GM21528 (cell line): ENCODE data around the gene CST9.

Experiments used
- ATAC-seq: cut with Tn5 transposase; IDR thresholded peaks from one replicate; pipeline ENCODE4 v1.9.1; 2021; ENCODE audit warnings: mild to moderate bottlenecking, moderate library complexity; ENCODE audit not compliant: unreplicated experiment, low FRiP score

Gene CST9, protein sequence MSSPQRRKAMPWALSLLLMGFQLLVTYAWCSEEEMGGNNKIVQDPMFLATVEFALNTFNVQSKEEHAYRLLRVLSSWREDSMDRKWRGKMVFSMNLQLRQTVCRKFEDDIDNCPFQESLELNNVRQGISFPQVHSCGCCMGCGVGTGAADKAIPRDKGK

DNA sequence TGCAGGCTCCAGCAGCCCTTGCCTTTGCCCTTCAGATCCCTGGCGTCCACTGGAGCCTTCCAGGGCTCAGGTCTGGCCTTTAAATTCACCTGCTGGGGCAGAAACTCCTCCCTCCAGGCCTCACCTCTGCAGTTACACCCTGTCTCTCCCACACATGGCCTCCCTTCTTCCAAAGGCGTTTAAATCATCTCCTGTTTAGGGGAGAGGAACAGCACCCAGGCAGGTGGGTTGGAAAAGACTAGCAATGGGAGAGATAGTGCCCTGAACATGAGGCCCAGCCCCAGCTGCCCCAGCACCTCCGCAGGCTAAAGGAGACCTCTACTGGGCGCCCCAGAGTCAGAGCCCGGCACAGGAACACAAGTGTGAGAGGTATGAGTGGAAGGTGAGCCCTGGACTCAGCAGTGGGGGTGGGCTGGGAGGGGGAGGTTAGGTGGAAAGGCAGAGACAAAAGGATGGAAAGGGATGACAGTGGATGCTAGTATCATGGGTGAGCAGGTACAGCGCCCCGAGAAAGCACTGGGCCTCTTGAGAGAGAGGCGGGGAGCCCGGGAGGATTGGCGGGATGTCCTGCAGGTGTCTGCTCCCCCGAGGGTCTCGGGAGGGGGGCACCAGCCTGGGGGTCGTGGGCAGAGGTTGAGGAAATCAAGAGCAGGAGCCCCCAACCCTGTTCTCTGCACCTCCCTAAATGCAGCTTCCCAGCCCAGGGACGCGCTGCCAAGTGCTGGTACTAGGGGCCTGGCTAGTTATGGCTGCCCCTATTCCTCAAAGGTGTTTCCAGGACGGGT, at the start of gene CST9:
CST9 (minus strand) TSS at position 51 of the 785 bp plus-strand sequence. CDS start 53 bp downstream, outside the sequence.
- ATAC-seq = no peak

DNA sequence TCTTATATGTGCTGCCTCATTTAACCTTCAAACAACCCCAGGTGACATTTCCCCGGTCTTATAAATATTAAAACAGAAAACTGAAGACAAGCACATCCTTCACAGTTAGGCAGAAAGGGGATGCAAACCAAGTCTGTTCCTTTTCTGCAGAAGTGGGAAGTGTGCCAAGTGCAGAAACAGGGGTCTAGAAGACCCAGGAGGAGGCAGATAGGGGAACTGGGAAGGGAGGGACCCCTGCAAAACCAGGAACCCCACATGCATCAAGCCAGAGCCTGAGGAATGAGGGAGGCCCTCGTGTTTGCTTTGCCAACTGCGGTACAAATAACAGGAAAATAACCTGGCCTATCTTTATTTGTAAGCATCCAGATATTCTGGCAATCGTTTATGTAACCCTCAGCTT, 49.0 kb upstream of the CST9 start:
- ATAC-seq = no peak

DNA sequence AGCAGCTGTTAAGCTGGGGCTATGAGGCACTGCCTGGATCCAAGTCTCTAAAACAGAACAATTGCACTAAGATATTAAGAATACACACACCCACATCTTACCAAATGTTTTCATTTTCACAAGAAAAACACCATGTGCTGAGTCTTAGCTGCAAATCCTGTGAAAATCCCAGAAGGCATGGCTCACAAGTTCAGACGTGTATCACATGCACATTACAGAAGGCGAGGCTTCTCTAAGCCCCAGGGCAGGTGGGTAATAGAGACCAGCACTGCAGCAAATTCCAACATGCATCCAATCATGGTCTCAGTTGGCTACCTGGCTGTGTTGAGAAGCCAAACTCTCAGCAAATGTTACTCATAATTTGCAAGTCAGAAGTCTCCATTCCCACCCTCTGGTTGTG, 48.3 kb upstream of the CST9 start:
- no peak for ATAC-seq

DNA sequence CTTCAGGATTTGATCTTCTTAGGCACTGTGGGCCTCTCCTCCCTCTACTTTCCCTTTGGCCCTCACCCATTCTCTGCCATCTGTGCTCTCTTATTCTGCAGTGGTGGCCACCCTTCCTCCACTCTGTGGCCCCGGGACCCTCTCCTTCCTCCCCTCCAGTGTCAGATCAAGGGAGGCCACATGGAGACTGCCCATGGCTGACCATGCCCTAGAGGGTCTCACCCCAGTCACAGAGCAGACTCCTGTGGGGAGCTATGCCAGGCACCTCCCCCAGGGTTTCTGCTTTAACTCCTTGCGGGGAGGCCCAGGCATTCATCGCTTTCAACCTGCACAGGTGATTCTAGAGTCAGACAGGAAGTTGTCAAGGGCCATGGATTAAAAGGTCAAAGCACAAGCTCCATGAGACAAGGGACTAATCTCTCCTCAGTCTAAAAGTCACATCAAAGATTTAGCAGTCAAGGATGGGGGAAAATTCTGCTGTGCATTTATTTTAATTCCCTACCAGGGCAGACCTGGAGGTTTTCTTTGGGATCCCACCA, 47.8 kb upstream of the CST9 start:
- ATAC-seq = no peak

DNA sequence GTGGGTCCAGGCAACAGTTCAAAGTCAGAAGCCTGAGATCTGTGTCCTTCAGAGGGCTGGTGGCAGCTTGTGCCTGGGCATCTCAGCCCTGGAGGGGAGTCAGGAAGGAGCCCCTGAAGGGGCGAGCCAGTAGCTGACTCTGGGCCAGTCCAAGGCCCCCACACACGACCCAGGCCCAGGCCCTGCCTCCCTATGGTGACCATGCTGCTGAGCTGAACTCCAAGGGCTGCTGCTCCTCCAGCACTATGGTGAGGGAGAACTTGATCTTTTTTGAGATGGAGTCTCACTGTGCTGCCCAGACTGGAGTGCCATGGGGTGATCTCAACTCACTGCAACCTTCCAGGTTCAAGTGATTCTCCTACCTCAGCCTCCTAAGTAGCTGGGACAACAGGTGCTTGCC, 47.2 kb upstream of the CST9 start:
- no peak for ATAC-seq

DNA sequence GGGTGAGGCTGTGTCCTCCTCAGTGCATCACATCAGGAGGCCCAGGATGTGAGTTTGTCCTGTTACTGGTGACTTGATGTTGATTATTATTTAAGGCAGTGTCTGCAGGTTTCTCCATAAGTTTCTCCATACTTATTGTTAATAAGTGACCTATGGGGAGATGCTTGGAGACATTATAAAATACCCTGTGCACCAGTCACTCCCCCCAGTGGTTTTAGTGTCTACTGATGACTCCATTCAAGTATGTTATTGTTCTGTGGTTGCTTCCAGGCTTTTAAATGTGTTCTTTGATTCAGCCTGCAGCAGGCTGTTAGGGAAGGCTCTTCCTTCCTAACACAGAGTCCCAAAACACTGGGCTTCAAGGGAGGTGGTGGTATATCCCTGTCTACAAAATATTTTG, 46.7 kb upstream of the CST9 start:
- no peak for ATAC-seq

DNA sequence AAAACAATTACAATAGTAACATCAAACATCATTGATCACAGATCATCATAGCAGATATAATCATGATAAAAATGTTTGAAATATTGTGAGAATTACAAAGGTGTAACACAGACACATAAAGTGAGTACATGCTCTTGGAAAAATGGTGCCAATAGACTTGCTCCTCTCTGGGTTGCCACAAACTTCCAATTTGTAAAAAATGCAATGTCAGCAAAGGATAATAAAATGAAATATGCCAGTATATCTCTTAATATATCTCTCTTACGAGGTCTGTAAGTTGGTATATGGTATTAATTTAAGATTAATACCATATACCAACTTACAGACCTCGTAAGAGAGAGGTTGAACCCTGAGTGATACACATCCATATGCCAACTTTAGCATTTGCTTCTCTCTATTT, 45.4 kb upstream of the CST9 start:
- ATAC-seq = no peak

DNA sequence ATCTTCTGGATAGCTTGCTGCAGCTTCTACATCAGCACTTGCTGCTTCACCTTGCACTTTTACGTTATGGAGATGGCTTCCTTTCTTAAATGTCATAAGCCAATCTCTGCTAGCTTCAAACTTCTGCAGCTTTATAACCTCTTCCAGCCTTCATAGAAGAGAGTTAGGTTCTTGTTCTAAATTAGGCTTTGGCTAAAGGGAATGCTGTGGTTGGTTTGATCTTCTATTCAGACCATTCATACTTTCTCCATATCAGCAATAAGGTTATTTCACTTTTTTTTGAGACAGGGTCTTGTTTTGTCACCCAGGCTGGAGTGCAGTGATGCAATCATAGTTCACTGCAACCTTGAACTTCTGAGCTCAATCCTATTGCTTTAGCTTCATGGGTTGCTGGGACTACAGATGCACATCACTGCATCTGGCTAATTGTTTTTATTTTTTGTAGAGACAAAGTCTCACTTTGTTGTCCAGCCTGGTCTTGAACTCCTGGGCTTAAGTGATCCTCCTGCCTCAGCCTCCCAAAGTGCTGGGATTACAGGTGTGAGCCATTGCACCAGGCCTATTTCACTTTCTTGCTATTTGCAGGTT, 44.2 kb upstream of the CST9 start:
- ATAC-seq = no peak

DNA sequence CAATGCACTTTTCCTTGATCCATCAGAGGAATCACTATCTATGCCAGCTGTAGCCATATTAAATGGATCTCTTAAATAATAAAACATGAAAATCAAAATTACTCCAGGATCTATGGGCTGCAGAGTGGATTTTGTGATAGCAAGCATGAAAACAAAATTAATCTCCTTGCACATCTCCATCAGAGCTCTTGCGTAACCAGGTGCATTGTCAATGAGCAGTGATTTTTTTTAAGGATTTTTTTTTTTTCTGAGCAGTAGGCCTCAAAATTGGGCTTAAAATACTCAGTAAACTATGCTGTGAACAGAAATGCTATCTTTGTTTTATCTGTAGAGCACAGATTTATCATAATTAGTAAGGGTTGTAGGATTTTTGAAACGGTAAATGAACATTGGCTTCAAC, 43.5 kb upstream of the CST9 start:
- no peak for ATAC-seq

DNA sequence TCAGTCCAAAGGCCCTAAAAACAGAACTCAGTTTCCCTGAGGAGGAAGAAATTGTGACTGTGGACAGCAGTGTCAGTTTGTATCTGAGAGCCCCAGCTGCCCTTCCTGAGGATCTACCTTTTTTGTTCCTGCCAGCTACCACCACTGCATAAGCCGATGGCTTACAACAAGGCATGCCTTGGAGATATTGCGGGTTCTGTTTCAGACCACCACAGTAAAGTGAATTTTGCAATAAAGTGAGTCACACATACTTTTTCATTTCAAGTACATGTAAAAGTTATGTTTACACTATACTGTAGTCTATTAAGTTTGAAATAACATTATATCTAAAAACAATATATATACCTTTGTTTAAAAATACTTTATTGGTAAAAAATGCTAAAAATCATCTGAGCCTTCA, 41.6 kb upstream of the CST9 start:
- no peak for ATAC-seq

DNA sequence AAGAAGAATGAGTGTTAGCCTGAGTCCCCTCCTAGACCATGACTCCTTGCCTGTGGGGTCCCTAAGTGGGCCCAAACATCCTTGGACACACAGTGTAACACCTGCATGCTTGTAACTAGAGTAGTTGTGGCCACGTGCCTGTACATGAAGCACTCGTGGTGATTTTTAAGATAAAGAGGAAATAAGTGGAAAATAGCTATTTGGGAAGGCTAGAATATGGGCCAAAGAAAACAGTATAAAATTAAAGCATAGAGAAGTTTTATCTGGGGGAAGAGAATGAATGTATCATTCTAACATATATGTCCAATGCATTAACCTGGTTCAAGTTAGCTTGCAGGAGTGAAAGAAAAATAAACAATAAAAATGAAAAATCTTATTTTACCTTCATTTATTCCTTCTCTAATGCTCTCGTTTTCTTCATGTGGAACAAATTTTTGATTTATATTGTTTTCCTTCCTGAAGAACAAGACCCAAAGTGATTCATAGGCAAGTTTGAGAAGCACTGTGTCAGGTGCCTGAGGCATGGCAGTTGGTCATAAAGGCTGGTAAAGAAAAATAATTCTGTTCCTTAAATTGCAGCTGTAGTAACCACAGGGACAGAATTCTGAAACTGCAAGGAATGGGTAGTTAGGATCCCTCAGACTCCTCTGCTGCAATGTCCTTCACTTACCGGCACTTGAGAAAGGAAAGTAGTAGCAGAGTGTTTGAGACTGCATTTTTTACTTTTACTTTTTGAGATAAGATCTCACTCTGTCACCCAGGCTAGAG, 40.6 kb upstream of the CST9 start:
- ATAC-seq = no peak

DNA sequence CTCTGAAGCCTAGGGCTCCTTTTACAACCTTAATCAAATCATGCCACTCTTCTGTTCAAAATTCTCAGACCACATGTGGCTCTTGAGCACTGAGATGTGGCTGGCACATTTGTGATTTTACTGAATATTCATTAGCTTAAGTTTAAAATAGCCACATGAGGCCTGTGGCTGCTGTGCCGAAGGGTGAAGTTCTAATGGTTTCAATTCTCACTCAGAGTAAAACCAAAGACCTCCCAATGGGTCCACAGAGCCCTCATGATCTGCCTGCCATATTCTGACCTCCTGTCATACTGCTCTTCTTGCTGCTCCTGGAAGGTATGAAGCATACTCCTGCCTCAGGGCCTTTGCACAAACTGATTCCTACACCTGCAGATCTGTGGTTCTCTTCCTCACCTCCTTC, 39.9 kb upstream of the CST9 start:
- ATAC-seq = no peak

DNA sequence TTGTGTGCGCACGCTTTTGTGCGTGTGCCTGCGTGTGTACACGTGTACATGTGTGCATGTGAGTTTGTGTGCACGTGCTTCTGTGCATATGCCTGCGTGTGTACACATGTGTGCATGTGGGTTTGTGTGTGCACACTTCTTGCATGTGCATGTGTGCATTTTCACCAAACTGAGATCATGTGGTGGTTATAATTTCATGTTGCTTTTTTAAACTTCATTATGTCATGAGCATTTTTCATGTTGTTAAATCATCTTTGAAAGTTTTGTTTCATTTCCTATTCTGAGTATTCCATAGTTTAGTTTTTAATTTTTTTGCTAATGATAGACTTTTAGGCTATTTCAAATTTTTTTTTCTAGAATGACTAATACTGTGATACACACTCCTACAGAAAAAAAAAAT, 38.4 kb upstream of the CST9 start:
- ATAC-seq = no peak

DNA sequence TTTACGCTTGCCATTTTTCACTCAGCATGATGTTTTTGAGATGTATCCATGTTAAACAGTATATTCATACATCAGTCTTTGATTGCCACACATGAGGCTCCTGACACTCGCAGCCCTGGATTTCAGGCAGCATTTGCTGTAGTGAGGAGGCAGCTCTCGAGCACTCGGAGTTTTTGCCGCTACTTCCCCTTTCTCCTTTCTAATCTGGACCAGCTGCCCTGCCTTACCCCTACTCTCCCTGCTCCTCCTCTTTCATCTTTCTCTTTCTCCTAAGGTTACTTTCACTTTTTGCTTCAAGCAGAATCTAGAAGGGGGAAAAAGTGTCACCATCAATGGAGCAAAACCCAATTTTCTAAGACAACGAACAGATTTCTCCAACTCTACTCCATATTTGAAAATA, 37.9 kb upstream of the CST9 start:
- no peak for ATAC-seq

DNA sequence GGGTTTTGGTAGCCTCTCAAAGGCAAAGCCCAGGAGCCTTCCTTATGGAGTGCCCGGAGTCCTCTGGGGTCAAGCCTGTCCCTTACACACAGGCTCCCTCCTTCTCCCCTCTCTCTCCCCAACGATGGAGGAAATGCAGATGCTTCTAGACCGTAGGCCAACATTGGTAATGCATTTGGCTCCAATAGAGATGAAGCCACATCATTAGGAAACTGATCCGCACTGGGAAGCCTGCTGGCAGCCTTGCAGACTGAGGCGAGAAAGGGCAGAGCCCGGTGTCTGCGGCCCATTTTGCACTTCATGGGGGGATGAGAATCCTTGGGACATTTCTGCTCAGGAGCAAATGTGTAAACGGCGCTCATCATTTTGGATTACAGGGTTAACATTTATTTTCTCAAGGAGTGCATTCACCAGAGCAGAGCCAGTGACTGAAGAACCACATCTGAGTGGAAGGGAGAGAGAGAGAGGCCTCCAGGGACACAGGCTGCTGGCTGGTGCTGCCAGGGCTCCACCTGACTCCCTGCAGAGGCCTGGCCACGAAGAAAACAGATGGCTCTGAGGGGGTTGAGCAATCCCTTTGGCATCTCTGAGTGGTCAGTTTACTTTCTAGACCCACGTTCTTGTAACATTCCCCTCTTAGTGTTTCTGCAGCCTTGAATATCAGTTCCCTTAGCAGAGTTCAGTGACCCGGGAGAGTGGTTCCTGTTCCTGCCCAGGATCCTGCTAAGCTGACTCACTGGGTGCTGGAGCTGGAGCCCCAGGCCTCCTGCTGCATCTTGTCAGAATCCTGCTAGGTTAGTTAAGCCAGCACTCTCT, 36.4 kb upstream of the CST9 start:
- no peak for ATAC-seq

DNA sequence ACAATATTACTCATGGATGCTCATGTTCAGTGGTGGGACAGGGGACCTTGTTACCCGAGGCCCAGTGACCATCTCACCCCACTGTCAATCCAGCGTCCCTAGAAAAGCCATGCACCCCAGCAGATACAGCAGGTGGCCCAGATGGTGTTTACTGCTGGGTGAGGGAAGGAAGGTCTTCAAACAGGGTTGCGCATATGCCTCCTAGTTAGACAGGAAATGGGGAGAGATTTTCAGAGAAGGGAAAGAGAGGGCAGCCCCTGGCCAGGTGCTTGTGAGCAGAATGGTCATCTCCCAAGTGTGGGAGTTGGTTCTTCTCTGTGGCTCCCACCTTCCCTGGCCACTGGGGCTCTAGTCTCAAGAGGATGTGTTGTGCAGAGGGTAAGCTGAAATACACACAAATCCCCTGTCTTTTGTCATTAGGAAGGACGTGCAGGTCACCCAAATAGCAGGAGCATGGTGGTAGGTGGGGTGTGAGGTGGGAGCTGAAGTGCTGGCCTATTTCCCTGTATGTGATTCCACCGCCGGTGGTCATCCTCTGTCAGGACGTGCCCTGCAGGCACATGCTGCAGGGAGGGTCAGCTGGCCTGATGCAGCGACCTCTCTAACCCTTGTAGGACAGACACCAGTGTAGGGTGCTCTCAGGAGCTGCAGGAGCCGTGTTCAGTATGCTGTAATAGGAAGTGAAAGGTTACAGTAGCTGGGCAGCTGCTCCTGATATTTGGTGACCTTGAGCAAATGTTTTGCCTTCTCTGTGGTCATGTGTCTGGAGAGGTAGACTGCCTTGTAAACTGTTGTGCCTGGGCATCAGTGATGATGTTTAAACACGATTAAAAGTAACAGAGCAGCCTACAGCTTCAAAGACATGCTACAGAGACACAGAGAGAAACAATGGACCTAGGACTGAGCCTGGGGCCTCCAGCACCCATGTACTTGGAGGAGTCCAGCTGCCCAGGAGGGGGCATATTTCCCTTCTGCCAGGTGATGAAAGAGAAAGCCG, 35.3 kb upstream of the CST9 start:
- no peak for ATAC-seq

DNA sequence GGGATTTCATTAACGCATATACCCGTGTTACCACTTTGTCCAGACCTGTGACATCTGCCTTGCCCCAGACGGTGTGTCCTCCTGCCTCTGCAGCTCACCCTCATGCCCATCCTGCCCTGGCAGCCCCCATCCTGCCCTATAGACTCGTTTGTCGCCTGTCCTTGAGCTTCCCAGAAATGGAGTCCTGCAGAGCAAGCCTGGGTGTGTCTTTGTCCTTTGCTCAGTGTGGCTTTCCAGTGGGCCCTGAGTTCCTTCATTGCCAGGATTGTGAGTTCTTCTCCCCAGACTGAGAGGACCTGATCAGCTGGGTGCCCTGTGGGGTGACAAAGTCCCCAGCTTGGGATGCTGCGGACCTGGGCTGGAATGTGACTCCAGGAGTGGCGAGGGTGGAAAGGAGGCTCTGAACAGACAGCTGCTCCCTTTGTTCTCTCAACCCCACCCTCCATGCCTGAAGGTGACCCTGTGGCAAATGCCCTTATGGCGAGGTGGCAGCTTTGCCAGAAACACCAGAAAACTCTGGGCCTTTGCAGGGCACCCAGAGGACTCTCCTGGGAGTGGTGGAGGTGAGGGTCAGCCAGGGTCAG, 34.4 kb upstream of the CST9 start:
- no peak for ATAC-seq

DNA sequence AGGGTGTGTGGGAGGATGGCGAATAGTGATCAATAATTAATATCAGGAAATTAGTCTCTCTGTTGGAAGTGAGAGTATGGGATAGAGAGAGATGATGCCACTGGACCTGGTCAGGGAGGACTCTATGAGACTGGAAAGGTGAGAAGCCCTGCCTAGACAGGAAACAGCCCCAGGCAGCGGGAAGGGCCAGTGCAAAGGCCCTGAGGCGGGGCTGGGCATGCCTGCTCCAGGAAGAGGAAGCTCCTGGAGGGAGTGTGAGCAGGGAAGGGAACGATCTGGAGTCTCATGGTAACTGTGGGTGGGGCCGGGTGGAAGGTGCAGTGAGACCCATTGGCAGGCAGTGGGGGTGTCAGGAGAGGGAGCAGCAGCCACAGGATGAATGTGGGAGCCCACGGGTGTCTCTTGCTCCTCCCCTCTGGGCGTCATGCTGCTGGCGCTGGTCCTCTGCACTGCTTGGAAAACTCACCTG, 33.8 kb upstream of the CST9 start:
- no peak for ATAC-seq

DNA sequence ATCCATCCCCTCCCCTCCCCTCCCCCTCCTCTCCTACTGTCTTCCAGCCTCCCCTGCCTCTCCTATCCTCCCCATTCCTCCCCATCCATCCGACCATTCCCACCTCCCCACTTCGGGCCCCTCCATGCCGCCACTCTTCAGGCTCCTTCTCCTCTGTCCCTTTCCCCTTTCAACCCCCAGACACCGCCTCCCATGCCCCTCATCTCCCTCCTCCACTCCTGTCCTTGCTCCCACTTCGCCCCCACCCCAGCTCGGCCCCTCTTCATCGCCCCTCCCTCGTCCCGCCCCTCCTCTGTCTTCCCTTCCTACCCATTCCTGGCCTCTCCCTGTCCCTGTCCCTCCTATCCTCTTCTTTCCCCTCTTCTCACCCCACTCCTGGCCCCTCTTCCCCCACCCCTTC, 32.6 kb upstream of the CST9 start:
- ATAC-seq = no peak
